Measurements from ENCODE around the gene SSBP4.

GRCh38 chr19:18435178-18435841, 16.1 kb downstream of the SSBP4 start:
- TF ChIP-seq CTCF (IDR thresholded peaks at IDR 0.05 in 2 of 3, conservative IDR thresholded peaks at IDR 0.05 in 1 of 3; ENCODE audit: insufficient read depth in 2 of 3, low read depth in 1 of 3, low read length in 3 of 3) = no peak
- no peak for TF ChIP-seq CEBPB (tag; IDR thresholded peaks at IDR 0.05)
- TF ChIP-seq MEF2D (tag; conservative IDR thresholded peaks at IDR 0.05; ENCODE audit: low read depth) = no peak
- TF ChIP-seq EGR1 (conservative IDR thresholded peaks at IDR 0.05) = no peak
- TF ChIP-seq NFIX (CRISPR knock-in tag; IDR thresholded peaks at IDR 0.05; ENCODE audit: low read depth) = no peak

Measured in K562 (cell line).